OCI-LY1 (cell line): ENCODE measurements around the gene ARFGAP2.

Experiments
- H2AFZ ChIP-seq: fragments of 200-600 bp; sonication (generic), shearing (Covaris generic); 2 replicates; pipeline ENCODE4 v1.6.0; 2014; ENCODE audit warnings: antibody characterized with exemption, mild to moderate bottlenecking, low read length
- H3F3A ChIP-seq: fragments of 200-600 bp; sonication (generic), shearing (Covaris generic); 2 replicates; pipeline ENCODE4 v1.6.0; 2014; ENCODE audit warnings: mild to moderate bottlenecking, antibody characterized with exemption, low read length, moderate library complexity; ENCODE audit not compliant: insufficient read depth
- H3K27ac ChIP-seq: fragments of 200-600 bp; sonication (generic); 2 replicates; pipeline ENCODE4 v1.5.1; 2014; ENCODE audit warnings: low read length, mixed run types, mild to moderate bottlenecking, low read depth; ENCODE audit not compliant: poor library complexity, severe bottlenecking
- H3K27me3 ChIP-seq: fragments of 200-600 bp; sonication (generic); 2 replicates; pipeline ENCODE4 v1.6.0; 2014; ENCODE audit warnings: antibody characterized with exemption, mild to moderate bottlenecking, low read length, moderate library complexity; ENCODE audit not compliant: insufficient read depth
- H3K36me3 ChIP-seq: fragments of 200-600 bp; sonication (generic); 2 replicates; pipeline ENCODE4 v1.6.1; 2014; ENCODE audit warnings: mild to moderate bottlenecking, antibody characterized with exemption, low read length, moderate library complexity, mixed read lengths; ENCODE audit not compliant: insufficient read depth
- H3K4me1 ChIP-seq: fragments of 200-600 bp; sonication (generic); 2 replicates; pipeline ENCODE4 v1.5.1; 2014; ENCODE audit warnings: mild to moderate bottlenecking, low read length, moderate library complexity; ENCODE audit not compliant: insufficient read depth, severe bottlenecking
- H3K4me2 ChIP-seq: fragments of 200-600 bp; sonication (generic), shearing (Covaris generic); 2 replicates; pipeline ENCODE4 v1.6.1; 2014; ENCODE audit warnings: low read length
- H3K4me3 ChIP-seq: fragments of 200-600 bp; sonication (generic); 2 replicates; pipeline ENCODE4 v1.5.1; 2014; ENCODE audit warnings: low read length, low read depth, mild to moderate bottlenecking, mixed read lengths; ENCODE audit not compliant: poor library complexity, severe bottlenecking
- H3K79me2 ChIP-seq: fragments of 200-600 bp; shearing (Covaris generic); 2 replicates; pipeline ENCODE4 v1.6.1; 2016; ENCODE audit warnings: mixed run types, low read length, mixed read lengths; ENCODE audit not compliant: insufficient read depth
- H3K9ac ChIP-seq: fragments of 200-600 bp; sonication (generic), shearing (Covaris generic); 2 replicates; pipeline ENCODE4 v1.6.1; 2014; ENCODE audit warnings: mild to moderate bottlenecking, low read length, mixed read lengths
- H3K9me2 ChIP-seq: fragments of 200-600 bp; sonication (generic), shearing (Covaris generic); 2 replicates; pipeline ENCODE4 v1.6.1; 2014; ENCODE audit warnings: low read depth, mild to moderate bottlenecking, low read length, mixed read lengths
- H3K9me3 ChIP-seq: fragments of 200-600 bp; shearing (Covaris generic); 2 replicates; pipeline ENCODE4 v1.6.1; 2014; ENCODE audit warnings: low read length, mixed read lengths
- H4K20me1 ChIP-seq: fragments of 200-600 bp; sonication (generic), shearing (Covaris generic); 2 replicates; pipeline ENCODE4 v1.6.0; 2016; ENCODE audit warnings: mild to moderate bottlenecking, low read length; ENCODE audit not compliant: insufficient read depth
- EZH2 ChIP-seq: fragments of 200-600 bp; sonication (generic), shearing (Covaris generic); IDR thresholded peaks from 2 replicates; pipeline ENCODE4 v1.8.0; 2017; ENCODE audit warnings: borderline replicate concordance, mixed run types, mild to moderate bottlenecking, antibody characterized with exemption, low read length, moderate library complexity, mixed read lengths
- TF ChIP-seq, protein P1 (sequence below): fragments of 200-600 bp; sonication (generic), shearing (Covaris generic); IDR thresholded peaks from 2 replicates; pipeline ENCODE4 v1.5.1; 2017; ENCODE audit warnings: mild to moderate bottlenecking, antibody characterized with exemption, low read length, moderate library complexity, mixed read lengths

ARFGAP2 gene

DNA sequence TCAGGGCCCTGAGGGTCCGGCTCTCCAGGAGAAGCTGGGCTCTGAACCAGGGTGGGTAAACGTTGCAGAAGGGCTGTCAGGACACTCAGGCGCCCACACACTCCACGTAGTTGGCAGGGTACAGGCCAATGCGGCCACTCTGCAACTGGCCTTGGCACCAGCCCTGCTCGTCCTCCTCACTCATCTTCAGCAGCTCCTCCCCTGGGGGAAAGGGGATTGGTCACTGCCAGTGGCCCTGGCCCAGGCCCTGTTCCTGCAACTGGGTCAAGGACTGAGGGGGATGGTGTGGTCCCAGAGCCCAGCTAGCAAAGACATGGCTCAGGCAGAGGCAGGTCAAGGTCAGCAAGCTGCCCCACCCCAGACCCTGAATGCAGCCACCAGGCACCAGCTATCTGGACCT is 1.2 kb upstream of the ARFGAP2 start:
- Histone ChIP-seq H3K27me3 (no peaks in the 10 kb centered on the region), H3K4me1 (peaks cover 34% of the 10 kb centered on the region), H3K79me2 (peaks cover 34% of the 10 kb centered on the region), H3K9me2 (no peaks in the 10 kb centered on the region), H3K36me3 (peaks cover 33% of the 10 kb centered on the region), H3K4me3 (peak overlapping the region; percentile 92), H3K9ac (peak overlapping the region; percentile 84; the same call in 1 of the 2 replicates), H3K27ac (peak overlapping the region; percentile 76), H3K4me2 (peak overlapping the region; percentile 86), H3F3A (no peaks in the 10 kb centered on the region), H2AFZ (no peak overlapping the region), H3K9me3 (no peaks in the 10 kb centered on the region), H4K20me1 (no peaks in the 10 kb centered on the region)
- TF ChIP-seq, protein P1, sequence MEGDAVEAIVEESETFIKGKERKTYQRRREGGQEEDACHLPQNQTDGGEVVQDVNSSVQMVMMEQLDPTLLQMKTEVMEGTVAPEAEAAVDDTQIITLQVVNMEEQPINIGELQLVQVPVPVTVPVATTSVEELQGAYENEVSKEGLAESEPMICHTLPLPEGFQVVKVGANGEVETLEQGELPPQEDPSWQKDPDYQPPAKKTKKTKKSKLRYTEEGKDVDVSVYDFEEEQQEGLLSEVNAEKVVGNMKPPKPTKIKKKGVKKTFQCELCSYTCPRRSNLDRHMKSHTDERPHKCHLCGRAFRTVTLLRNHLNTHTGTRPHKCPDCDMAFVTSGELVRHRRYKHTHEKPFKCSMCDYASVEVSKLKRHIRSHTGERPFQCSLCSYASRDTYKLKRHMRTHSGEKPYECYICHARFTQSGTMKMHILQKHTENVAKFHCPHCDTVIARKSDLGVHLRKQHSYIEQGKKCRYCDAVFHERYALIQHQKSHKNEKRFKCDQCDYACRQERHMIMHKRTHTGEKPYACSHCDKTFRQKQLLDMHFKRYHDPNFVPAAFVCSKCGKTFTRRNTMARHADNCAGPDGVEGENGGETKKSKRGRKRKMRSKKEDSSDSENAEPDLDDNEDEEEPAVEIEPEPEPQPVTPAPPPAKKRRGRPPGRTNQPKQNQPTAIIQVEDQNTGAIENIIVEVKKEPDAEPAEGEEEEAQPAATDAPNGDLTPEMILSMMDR, result no peak
- TF ChIP-seq EZH2, result no peak

DNA sequence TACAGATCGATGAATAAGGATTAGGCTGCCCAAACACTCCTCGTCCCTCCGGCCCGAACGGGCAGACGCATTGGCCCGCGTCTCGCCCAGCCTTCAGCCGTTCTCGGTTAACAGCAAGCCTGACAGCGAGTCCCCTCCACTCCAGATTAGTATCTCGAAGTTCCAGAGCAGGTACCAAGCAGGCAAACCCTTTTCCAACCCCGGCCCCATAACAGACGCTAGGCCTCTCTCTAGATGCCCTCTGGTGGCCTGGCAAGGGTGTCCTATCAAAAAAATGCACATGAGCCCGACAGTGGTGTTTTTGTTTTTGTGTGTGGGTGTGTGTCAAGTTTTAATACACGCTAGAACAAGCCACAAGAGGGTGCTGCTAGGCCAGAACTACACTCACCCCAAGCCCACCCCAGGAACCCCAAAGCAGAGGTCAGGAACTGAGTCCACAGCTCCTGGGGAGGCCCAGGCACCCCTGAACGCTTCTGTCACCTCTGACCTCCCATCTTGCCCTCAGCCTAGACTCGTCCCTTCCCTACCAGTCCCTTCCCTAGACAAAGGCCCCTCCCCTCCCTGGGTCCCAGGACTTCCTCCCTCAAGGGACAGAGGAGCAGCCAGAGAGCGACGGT is 658 bp upstream of the ARFGAP2 start:
- Histone ChIP-seq H3K36me3 (peaks cover 38% of the 10 kb centered on the region), H4K20me1 (no peaks in the 10 kb centered on the region), H3K4me3 (peak overlapping the region; percentile 92), H3K4me2 (peak overlapping the region; percentile 86), H3K9me2 (no peaks in the 10 kb centered on the region), H3F3A (no peaks in the 10 kb centered on the region), H2AFZ (0 out of 2 replicates have a peak overlapping the region, but pooled peaks have one; percentile 38), H3K27me3 (no peaks in the 10 kb centered on the region), H3K4me1 (peaks cover 34% of the 10 kb centered on the region), H3K9me3 (no peaks in the 10 kb centered on the region), H3K27ac (peak overlapping the region; percentile 76), H3K9ac (peak overlapping the region; percentile 84), H3K79me2 (peaks cover 39% of the 10 kb centered on the region)
- TF ChIP-seq, protein P1, result peak; percentile 90
- no peak for TF ChIP-seq EZH2

DNA sequence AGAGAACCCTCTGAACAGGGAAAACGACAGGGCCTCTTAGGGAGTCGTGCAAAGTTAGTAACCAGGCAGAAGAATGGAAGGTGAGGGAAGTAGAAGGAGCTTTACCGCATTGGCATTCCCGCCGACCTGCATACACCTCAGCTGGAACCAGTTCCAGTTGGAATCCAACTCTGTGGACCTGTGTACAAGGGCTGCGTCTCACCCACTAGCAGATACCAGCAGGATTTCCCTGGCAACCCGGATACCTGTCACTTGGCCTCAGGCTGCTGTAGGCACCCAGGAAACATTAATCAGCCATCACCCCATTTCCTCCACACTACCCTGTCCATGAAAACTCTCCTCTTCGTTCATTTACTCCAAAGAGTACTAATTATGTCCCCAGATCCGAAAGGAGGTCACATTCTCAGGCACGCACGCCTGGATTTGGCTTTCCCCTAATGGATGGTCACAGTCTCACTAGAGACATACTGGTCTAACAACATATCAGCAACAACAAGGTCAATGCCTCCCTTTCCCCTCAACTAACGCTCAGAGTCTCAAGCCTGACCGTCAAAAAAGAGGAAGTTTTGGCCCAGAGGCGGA is 842 bp downstream of the ARFGAP2 start:
- Histone ChIP-seq H3K4me3 (peak overlapping the region; percentile 92), H3K4me1 (peaks cover 34% of the 10 kb centered on the region), H3F3A (no peaks in the 10 kb centered on the region), H3K4me2 (peak overlapping the region; percentile 94), H3K9me3 (no peaks in the 10 kb centered on the region), H3K79me2 (peaks cover 45% of the 10 kb centered on the region), H4K20me1 (no peaks in the 10 kb centered on the region), H3K27me3 (no peaks in the 10 kb centered on the region), H3K9me2 (no peaks in the 10 kb centered on the region), H3K27ac (peak overlapping the region; percentile 87), H2AFZ (no peak overlapping the region), H3K36me3 (peaks cover 53% of the 10 kb centered on the region), H3K9ac (peak overlapping the region; percentile 96)
- TF ChIP-seq, protein P1, result no peak
- no peak for TF ChIP-seq EZH2
